NB4 (cell line): ENCODE measurements around the gene TMEM238.
A peak's percentile ranks its signal among the peaks of the same experiment; 100 is the strongest.

Experiments
- DNase-seq: peaks from one replicate; pipeline ENCODE4 v3.0.0; 2010; ENCODE audit warnings: low read depth
- H3K4me3 ChIP-seq: one replicate; pipeline ENCODE4 v1.5.1; 2011; ENCODE audit warnings: mild to moderate bottlenecking, low read depth, low read length, moderate library complexity
- MYC ChIP-seq: IDR thresholded peaks from 2 replicates; pipeline ENCODE4 v1.6.1; 2011; ENCODE audit warnings: low read depth, low read length
- POLR2A ChIP-seq: IDR thresholded peaks from 2 replicates; pipeline ENCODE4 v1.6.1; 2011; ENCODE audit warnings: mild to moderate bottlenecking; ENCODE audit not compliant: insufficient read length; ENCODE audit errors: extremely low read depth
- TF ChIP-seq, protein P1 (sequence below): IDR thresholded peaks from one replicate; pipeline ENCODE4 v1.5.1; 2012; ENCODE audit warnings: low read depth, low read length
- TF ChIP-seq, protein P2 (sequence below): IDR thresholded peaks from 2 replicates; pipeline ENCODE4 v1.6.1; 2011; ENCODE audit warnings: low read depth, low read length

TMEM238 gene, protein sequence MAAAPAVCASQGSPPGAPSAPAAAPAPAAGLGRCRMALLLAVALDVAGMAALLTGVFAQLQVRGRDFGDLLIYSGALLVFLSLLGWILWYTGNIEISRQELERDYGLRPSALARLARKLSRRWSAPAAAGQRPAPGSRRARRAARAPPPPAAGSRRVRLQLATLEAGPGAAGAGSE

DNA sequence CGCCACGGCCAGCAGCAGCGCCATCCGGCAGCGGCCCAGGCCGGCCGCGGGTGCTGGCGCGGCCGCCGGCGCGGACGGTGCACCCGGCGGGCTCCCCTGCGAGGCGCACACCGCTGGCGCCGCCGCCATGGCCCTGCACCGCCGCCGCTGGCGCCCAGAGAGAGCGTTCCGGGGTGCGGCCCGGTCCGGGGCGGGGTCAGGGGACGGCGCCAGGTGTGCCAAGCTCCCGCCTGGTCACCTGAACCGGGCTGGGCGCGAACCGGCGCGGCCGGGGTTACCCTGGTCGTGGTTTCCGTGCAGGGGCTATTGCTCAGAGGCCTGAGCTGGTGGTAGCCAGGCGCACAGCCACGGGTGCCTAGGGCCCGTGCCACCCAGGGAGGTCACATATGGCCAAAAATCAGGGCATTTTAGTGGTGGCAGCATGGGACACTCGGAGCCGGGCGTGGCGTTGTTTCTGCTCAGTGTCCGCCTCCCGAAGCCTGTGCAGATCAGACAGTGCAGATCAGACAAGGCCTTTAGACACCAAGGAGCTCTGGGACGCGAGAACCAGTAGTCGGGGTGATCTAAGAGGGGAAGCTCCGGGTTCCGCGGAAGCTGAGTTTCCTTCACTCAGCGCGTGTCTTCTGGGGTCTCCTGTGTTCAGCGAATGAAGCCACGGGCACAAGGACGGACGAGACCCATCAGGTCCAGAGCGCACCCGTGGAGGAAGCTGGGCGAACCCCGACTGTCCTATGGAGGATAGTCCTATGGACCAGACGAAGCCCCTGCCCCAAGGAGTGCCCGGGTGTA, at the start of gene TMEM238:
TSS of gene TMEM238 (minus strand) at position 162 of the 789 bp plus-strand sequence. CDS start at position 129, 33 bp downstream.
- TF ChIP-seq, protein P1, sequence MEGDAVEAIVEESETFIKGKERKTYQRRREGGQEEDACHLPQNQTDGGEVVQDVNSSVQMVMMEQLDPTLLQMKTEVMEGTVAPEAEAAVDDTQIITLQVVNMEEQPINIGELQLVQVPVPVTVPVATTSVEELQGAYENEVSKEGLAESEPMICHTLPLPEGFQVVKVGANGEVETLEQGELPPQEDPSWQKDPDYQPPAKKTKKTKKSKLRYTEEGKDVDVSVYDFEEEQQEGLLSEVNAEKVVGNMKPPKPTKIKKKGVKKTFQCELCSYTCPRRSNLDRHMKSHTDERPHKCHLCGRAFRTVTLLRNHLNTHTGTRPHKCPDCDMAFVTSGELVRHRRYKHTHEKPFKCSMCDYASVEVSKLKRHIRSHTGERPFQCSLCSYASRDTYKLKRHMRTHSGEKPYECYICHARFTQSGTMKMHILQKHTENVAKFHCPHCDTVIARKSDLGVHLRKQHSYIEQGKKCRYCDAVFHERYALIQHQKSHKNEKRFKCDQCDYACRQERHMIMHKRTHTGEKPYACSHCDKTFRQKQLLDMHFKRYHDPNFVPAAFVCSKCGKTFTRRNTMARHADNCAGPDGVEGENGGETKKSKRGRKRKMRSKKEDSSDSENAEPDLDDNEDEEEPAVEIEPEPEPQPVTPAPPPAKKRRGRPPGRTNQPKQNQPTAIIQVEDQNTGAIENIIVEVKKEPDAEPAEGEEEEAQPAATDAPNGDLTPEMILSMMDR: no peak
- TF ChIP-seq MYC: no peak
- TF ChIP-seq, protein P2, sequence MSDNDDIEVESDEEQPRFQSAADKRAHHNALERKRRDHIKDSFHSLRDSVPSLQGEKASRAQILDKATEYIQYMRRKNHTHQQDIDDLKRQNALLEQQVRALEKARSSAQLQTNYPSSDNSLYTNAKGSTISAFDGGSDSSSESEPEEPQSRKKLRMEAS: no peak
- TF ChIP-seq POLR2A: no peak

DNA sequence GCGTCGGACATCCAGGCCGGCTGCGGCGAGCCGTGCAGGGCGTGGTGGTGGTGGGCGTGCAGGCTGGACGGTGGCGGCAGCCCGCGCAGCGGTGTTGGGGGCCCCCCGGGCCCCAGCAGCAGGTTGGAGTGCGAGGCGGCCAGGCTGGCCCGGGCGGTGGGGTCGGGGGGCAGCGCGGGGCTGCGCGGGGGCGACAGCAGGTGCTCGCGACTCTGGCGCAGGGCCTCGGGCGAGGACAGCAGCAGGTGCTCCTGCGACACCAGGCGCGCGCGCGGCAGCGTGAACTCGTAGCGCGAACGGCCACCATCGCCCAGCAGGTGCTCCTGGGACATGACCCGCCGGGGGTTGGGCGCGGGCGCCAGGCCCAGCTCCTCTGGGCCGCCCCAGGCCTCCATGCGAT, 49.2 kb upstream of the TMEM238 start:
- no peak for DNase-seq
- TF ChIP-seq, protein P2: no peak
- TF ChIP-seq MYC (no peak), POLR2A (no peak)
- TF ChIP-seq, protein P1: no peak
- H3K4me3 ChIP-seq: no peak overlapping the region

More for the DNA sequence above, at the start of gene TMEM238:
- peak; percentile 52 for DNase-seq
- peak within 1 kb of the TSS; percentile 73 for H3K4me3 ChIP-seq

DNA sequence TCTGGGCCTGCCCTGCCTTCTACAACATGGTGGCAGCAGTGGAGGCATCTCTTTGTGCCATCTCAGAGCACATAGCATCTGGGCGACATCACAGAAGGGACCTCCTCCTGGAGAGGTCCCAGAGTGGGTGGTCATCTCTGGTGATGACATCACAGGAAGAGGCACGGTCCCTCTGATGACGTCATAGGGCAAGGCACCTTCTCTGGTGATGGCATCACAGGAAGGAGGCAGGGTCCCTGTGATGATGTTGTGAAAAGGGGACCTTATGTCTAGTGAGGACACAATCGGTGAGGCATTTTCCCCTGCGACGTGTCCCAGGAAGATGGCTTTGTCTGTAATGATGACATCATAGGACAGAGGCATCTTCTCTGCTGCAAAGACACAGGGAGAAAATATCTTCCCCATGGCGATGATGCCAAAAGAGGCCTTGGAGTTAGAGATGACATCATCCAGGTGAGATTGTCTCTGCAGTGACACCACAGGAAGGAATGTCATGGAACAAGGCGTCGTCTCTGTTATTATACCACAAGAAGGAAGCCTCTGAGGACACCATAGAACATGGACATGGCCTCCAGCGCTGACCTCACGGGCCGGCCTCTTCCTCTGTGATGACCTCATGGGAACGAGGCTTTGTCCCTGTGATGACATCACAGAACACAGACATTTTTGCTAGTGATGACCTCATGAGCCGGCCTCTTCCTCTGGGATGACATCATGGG, 48.3 kb upstream of the TMEM238 start:
- no peak overlapping the region for H3K4me3 ChIP-seq
- TF ChIP-seq POLR2A: no peak
- TF ChIP-seq, protein P1: no peak
- TF ChIP-seq, protein P2: no peak
- no peak for TF ChIP-seq MYC
- no peak for DNase-seq

DNA sequence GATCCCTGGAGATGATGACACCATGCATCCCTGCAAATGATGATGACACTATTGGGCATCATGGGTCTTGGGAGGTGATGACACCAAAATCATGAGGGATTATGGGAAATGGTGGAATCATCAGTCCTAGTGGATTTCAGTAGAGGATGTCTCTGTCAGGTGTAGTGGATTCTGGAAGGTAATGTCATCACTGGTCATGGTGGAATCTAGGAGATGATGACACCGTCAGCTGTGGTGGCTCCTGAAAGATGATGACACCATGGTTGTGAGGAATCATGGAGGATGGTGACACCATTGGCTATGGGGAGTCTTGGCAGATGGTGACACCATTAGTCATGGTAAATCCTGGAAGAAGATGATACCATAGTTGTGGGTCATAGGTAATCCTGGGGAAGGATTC, 47.1 kb upstream of the TMEM238 start:
- DNase-seq: no peak
- H3K4me3 ChIP-seq: no peak overlapping the region
- TF ChIP-seq, protein P2: no peak
- no peak for TF ChIP-seq POLR2A
- TF ChIP-seq MYC: no peak
- TF ChIP-seq, protein P1: no peak

DNA sequence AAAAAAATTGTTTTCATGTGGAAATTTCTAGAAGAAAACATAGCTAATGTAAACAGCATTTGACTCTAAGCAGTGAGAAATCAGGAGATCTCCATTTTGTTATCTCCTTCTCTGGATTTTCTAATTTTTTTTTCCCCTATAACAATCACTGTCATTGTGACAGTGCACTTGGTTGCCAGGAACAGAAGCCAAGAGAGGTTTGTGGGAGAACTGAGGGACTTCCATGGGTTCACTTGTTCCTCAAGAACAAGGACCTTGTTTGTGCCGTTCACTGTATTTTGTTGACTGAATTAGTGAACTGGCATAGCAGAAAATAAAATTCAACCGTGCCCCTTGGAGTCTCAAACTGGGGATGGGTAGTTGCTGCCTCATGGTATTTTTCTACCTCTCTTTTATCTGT, 42.0 kb upstream of the TMEM238 start:
- H3K4me3 ChIP-seq: no peak overlapping the region
- no peak for DNase-seq
- TF ChIP-seq, protein P2: no peak
- TF ChIP-seq MYC: no peak
- TF ChIP-seq, protein P1: no peak
- no peak for TF ChIP-seq POLR2A
